Measurements from ENCODE around the gene SLC38A7. TPM values are rescaled to one million over a fixed set of nuclear protein-coding genes. Genes with fewer than 3 reads are reported as not detected.

The SLC38A7 gene
- total and polyA plus RNA-seq, 2 of the 13 experiments (the other 11 are each of a cell fraction or from before 2014, with no cell fraction given), result 13.2 to 14.1 TPM

GRCh38 chr16:58634265-58634802, 50.2 kb downstream of the SLC38A7 start (continued):
- no peak for TF ChIP-seq PCBP2 (optimal IDR thresholded peaks at IDR 0.05; ENCODE audit: low read depth, low read length, poor library complexity, severe bottlenecking)
- no peak for TF ChIP-seq ZNF710 (CRISPR knock-in tag; IDR thresholded peaks at IDR 0.05; ENCODE audit: borderline replicate concordance)
- TF ChIP-seq ZBTB26 (CRISPR knock-in tag; IDR thresholded peaks at IDR 0.05; ENCODE audit: borderline replicate concordance), result no peak
- TF ChIP-seq ZNF556 (CRISPR knock-in tag; IDR thresholded peaks at IDR 0.05; ENCODE audit: borderline replicate concordance), result peak; percentile 52; the same call in 1 of the 2 replicates
- no peak for TF ChIP-seq SIX4 (CRISPR knock-in tag; IDR thresholded peaks at IDR 0.05)
- TF ChIP-seq RNF2 (conservative IDR thresholded peaks at IDR 0.05; ENCODE audit: low read depth), result no peak
- TF ChIP-seq ZNF543 (CRISPR knock-in tag; IDR thresholded peaks at IDR 0.05), result no peak
- TF ChIP-seq EED (CRISPR knock-in tag; IDR thresholded peaks at IDR 0.05), result no peak
- no peak for TF ChIP-seq ZBTB42 (CRISPR knock-in tag; IDR thresholded peaks at IDR 0.05)
- TF ChIP-seq, protein P1, sequence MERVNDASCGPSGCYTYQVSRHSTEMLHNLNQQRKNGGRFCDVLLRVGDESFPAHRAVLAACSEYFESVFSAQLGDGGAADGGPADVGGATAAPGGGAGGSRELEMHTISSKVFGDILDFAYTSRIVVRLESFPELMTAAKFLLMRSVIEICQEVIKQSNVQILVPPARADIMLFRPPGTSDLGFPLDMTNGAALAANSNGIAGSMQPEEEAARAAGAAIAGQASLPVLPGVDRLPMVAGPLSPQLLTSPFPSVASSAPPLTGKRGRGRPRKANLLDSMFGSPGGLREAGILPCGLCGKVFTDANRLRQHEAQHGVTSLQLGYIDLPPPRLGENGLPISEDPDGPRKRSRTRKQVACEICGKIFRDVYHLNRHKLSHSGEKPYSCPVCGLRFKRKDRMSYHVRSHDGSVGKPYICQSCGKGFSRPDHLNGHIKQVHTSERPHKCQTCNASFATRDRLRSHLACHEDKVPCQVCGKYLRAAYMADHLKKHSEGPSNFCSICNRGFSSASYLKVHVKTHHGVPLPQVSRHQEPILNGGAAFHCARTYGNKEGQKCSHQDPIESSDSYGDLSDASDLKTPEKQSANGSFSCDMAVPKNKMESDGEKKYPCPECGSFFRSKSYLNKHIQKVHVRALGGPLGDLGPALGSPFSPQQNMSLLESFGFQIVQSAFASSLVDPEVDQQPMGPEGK (CRISPR knock-in tag; IDR thresholded peaks at IDR 0.05), result peak; percentile 72
- TF ChIP-seq, protein P2, sequence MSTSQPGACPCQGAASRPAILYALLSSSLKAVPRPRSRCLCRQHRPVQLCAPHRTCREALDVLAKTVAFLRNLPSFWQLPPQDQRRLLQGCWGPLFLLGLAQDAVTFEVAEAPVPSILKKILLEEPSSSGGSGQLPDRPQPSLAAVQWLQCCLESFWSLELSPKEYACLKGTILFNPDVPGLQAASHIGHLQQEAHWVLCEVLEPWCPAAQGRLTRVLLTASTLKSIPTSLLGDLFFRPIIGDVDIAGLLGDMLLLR (CRISPR knock-in tag; IDR thresholded peaks at IDR 0.05), result no peak
- TF ChIP-seq, protein P3, sequence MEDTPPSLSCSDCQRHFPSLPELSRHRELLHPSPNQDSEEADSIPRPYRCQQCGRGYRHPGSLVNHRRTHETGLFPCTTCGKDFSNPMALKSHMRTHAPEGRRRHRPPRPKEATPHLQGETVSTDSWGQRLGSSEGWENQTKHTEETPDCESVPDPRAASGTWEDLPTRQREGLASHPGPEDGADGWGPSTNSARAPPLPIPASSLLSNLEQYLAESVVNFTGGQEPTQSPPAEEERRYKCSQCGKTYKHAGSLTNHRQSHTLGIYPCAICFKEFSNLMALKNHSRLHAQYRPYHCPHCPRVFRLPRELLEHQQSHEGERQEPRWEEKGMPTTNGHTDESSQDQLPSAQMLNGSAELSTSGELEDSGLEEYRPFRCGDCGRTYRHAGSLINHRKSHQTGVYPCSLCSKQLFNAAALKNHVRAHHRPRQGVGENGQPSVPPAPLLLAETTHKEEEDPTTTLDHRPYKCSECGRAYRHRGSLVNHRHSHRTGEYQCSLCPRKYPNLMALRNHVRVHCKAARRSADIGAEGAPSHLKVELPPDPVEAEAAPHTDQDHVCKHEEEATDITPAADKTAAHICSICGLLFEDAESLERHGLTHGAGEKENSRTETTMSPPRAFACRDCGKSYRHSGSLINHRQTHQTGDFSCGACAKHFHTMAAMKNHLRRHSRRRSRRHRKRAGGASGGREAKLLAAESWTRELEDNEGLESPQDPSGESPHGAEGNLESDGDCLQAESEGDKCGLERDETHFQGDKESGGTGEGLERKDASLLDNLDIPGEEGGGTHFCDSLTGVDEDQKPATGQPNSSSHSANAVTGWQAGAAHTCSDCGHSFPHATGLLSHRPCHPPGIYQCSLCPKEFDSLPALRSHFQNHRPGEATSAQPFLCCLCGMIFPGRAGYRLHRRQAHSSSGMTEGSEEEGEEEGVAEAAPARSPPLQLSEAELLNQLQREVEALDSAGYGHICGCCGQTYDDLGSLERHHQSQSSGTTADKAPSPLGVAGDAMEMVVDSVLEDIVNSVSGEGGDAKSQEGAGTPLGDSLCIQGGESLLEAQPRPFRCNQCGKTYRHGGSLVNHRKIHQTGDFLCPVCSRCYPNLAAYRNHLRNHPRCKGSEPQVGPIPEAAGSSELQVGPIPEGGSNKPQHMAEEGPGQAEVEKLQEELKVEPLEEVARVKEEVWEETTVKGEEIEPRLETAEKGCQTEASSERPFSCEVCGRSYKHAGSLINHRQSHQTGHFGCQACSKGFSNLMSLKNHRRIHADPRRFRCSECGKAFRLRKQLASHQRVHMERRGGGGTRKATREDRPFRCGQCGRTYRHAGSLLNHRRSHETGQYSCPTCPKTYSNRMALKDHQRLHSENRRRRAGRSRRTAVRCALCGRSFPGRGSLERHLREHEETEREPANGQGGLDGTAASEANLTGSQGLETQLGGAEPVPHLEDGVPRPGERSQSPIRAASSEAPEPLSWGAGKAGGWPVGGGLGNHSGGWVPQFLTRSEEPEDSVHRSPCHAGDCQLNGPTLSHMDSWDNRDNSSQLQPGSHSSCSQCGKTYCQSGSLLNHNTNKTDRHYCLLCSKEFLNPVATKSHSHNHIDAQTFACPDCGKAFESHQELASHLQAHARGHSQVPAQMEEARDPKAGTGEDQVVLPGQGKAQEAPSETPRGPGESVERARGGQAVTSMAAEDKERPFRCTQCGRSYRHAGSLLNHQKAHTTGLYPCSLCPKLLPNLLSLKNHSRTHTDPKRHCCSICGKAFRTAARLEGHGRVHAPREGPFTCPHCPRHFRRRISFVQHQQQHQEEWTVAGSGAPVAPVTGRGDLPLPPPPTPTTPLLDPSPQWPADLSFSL (CRISPR knock-in tag; IDR thresholded peaks at IDR 0.05), result no peak
- 0 out of 4 replicates have a peak, but pooled peaks of 1 of the 2 experiments have one; percentile 43 for TF ChIP-seq KLF16 (CRISPR knock-in tag; IDR thresholded peaks at IDR 0.05)
- no peak for TF ChIP-seq U2AF1 (optimal IDR thresholded peaks at IDR 0.05; ENCODE audit: low read depth, low read length)
- TF ChIP-seq SRSF9 (IDR thresholded peaks at IDR 0.05; ENCODE audit: borderline replicate concordance, insufficient read depth, low read depth, low read length, poor library complexity, severe bottlenecking), result no peak
- peak in 1 of 2 experiments; percentile 41; a peak in 1 of 4 replicates for TF ChIP-seq POLR2A (IDR thresholded peaks at IDR 0.05; ENCODE audit: insufficient read depth in 1 of 2, low read depth in 2 of 2, low read length in 2 of 2)
- peak; percentile 67; the same call in 1 of the 2 replicates for TF ChIP-seq ZFP90 (CRISPR knock-in tag; IDR thresholded peaks at IDR 0.05; ENCODE audit: borderline replicate concordance)

All from HepG2 (cell line).